Measurements from ENCODE around the gene GCK.

- TF ChIP-seq CTCF (IDR thresholded peaks at IDR 0.05; ENCODE audit: low read depth, low read length, poor library complexity, severe bottlenecking) (no peak), EZH2phosphoT487 (IDR thresholded peaks at IDR 0.05; ENCODE audit: borderline replicate concordance, low read length) (no peak)
These were observed 35.8 kb upstream of the GCK start for GRCh38 chr7:44224974-44225565.
